Limb (tissue), 2 donors: ENCODE results near the gene ALDH2.
"Not testable (repeated sequence)": the region's sequence is repeated elsewhere in the genome, so short reads cannot be mapped to it uniquely, and the experiment has no call there.

ENCODE experiments used
- DNase-seq, 2 donors: peaks; one replicate each; pipeline ENCODE4 v3.0.0-alpha.2; 2016; ENCODE audit errors: extremely low spot score in 2 of 2

The ALDH2 gene

DNA sequence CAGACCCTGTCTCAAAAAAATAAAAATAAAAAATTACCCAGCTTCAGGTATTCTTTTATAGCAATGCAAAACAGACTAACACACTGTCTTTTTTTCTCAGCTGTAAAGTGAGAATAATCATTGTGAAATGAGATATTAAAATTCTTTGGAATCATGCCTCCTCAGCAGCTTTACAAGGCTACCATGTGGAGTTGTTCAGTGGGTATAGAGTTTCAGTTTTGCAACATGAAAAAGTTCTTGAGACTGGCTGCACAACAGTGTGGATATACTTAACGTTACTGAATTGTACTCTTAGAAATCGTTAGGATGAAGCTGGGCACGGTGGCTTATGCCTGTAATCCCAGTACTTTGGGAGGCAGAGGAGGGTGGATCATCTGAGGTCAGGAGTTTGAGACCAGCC is 59.6 kb downstream of the ALDH2 start:
- DNase-seq = no peak

DNA sequence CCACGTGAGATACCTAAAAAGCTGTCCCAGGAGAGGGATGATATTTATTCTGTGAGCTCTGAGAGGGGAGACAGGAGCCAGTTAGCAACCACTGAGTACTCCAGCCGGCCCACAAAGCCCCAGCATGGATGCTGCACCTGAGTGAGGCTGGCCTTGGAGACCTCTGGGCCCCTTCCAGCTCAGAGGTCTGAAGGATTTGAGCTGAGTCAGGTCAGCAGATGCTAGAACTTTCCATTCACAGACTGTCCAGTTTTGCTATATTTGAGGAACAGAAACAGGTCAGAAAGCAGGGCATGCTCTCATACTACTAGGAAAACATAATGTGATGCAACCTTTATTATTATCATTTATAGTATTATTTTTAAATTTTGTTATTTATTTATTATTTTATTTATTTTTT is 60.3 kb downstream of the ALDH2 start:
- no peak for DNase-seq

DNA sequence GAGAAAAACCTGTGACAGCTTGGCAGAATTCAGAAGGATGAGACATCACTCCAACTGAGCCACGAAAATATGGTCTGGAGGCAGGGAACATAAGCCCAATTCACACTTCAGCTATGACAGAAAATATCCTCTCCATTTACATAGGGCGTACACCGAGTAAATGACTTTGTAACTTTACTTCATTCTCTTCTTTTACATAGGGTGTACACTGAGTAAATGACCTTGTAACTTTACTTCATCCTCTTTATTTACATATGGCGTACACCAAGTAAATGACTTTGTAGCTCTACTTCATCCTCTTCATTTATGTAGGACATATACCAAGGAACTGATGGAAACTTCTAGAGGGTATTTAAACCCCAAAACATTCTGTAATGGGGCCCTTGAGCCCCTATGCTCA is 61.2 kb downstream of the ALDH2 start:
- DNase-seq = no peak

DNA sequence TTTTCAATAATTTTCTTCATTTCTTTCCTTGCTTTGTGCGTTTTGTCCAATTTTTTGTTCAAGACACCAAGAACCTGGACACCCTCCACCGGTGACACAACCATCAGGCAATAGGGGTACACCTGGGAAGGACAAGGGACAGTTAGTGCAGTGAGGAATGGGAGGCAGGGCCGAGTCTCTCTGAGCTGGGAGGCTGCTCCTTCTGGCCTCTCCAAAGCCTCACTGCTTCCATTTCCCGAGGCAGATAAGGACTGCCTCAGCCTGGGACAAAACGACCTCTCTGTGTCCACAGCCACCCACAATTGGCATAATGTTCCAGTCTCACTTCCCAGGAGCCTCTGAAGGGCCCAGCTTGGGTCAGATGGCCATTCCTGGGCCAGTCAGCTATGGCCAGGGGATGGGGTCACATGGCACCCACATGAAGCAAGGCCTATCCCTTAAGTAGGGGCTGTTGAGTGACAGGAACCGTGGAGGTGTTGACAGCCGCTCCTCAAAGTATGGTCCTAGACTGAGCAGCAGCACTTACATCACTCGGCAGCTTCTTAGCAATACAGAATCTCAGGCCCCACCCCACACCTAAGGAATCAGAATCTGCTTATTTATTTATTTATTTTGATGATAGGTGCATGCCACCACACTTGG is 61.7 kb downstream of the ALDH2 start:
- DNase-seq = no peak

DNA sequence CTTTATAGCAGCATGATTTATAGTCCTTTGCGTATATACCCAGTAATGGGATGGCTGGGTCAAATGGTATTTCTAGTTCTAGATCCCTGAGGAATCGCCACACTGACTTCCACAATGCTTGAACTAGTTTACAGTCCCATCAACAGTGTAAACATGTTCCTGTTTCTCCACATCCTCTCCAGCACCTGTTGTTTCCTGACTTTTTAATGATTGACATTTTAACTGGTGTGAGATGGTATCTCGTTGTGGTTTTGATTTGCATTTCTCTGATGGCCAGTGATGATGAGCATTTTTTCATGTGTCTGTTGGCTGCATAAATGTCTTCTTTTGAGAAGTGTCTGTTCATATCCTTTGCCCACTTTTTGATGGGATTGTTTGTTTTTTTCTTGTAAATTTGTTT is 62.9 kb downstream of the ALDH2 start:
- not testable (repeated sequence) for DNase-seq

DNA sequence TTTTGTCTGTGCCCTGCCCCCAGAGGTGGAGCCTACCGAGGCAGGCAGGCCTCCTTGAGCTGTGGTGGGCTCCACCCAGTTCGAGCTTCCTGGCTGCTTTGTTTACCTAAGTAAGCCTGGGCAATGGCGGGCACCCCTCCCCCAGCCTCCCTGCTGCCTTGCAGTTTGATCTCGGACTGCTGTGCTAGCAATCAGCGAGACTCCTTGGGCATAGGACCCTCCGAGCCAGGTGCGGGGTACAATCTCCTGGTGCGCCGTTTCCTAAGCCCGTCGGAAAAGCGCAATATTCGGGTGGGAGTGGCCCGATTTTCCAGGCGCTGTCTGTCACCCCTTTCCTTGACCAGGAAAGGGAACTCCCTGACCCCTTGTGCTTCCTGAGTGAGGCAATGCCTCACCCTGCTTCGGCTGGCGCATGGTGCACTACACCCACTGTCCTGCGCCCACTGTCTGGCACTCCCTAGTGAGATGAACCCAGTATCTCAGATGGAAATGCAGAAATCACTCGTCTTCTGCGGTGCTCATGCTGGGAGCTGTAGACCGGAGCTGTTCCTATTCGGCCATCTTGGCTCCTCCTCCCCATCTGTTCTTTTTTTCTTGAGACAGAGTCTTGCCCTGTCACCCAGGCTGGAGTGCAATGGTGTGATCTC is 68.1 kb downstream of the ALDH2 start:
- not testable (repeated sequence) for DNase-seq

DNA sequence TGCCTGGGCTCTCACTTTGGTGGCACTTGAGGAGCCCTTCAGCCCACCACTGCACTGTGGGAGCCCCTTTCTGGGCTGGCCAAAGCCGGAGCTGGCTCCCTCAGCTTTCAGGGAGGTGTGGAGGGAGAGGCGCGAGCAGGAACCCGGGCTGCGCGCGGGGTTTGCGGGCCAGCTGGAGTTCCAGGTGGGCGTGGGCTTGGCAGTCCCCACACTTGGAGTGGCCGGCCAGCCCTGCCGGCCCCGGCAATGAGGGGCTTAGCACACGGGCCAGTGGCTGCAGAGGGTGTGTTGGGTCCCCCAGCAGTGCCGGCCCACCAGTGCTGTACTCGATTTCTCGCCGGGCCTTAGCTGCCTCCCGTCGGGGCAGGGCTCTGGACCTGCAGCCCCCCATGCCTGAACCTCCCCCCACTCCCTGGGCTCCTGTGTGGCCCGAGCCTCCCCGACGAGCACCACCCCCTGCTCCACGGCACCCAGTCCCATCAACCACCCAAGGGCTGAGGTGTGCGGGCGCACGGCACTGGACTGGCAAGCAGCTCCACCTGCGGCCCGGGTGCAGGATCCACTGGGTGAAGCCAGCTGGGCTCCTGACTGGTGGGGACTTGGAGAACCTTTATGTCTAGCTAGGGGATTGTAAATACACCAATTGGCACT is 68.9 kb downstream of the ALDH2 start:
- not testable (repeated sequence) for DNase-seq

DNA sequence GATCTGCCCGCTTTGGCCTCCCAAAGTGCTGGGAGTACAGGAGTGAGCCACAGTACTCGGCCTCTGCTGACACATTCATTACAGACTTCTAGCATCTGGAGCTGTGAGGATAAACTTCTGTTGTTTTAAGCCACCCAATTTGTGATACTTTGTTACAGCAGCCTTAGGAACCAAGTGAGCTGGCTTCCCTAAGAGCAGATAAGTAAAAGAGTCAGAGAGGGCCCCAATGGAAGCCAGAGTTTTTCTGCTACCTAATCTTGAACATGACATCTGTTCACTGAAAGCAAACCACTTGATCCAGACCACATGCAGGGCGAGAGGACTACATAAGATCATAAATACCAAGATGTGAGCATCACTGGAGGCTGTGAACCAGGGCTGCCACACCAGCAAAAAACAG is 71.6 kb downstream of the ALDH2 start:
- no peak for DNase-seq

DNA sequence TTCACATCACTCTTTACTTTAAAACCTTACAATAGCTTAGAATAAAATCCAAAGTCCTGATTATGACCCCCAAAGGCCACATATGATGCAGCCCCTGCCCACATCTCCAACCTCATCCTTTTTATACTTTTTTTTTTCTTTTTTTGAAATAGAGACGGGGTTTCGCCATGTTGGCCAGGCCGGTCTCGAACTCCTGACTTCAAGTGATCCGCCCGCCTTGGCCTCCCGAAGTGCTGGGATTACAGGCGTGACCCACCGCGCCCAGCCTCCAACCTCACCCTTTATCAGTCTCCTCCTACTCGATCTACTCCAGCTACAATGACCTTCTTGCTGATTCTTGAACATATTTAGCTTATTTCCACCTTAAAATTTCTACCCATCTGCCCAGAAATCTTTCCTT is 74.1 kb downstream of the ALDH2 start:
- DNase-seq = no peak

DNA sequence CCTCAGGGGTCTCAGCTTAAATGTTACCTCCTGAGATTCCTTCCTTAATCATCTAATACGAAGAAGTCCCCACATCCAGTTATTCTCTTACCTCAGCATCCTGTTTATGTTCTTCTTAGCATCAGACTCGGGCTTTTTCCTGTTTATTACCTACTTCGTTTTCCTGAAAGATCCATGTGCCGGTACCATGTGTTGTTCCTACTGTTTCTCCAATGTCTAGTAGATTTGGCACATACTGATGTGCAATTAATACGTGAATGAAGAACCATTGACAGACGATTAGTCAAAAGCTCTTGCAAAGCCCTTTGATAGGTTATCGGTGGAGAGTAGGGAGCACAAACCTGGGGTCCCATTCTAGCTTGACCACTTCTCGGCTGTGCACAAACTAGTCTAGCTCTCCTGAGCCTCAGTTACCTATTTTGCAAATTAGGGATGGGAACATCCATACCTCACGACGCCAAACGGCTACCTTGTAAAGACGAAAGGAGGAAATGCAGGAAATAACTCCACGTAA is 74.6 kb downstream of the ALDH2 start:
- DNase-seq = no peak

DNA sequence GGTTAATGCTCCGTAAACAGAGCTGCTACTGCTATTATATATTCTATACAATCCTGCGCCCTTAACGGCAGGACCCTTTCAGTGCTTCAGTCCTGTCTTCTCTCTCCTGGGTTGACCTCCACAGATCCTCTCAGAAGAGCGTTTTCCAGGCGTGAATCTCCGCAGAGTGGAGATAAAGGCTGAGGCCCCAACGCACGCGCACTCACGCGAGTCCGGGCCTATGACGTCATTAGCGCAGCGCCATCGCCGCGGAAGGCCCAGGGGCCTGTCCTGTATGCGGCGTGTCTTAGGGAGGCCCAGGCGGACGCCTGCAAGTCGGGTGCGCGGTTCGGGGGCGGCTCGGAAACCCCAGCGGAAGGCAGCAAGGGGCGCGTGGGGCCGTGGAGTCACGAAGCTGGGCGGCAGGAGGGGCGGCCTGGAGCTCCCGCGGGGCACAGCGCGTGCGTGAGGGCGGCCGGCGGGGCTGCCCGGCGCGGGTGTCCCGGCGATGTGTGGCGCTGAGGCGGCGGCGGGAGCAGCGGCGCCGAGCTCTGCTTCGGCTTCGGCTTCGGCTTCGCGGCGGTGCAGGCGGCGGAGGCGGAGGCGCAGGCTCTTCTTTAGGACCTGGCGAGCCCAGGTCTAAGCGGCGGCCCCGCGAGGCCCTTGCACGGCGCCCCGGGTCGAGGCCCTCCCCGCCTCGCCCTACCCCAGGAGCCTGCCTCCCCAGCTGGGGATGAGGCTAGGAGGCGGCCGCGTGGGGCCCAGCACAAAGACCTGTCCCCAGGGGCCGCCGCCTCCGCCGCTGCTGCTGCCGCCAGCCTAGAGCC is 75.2 kb downstream of the ALDH2 start, which contains the start of gene MAPKAPK5:
TSS of gene MAPKAPK5 (plus strand) at position 479 of the 806 bp plus-strand sequence. CDS start 506 bp downstream, outside the sequence.
- DNase-seq = peak; percentile 94 to 98

DNA sequence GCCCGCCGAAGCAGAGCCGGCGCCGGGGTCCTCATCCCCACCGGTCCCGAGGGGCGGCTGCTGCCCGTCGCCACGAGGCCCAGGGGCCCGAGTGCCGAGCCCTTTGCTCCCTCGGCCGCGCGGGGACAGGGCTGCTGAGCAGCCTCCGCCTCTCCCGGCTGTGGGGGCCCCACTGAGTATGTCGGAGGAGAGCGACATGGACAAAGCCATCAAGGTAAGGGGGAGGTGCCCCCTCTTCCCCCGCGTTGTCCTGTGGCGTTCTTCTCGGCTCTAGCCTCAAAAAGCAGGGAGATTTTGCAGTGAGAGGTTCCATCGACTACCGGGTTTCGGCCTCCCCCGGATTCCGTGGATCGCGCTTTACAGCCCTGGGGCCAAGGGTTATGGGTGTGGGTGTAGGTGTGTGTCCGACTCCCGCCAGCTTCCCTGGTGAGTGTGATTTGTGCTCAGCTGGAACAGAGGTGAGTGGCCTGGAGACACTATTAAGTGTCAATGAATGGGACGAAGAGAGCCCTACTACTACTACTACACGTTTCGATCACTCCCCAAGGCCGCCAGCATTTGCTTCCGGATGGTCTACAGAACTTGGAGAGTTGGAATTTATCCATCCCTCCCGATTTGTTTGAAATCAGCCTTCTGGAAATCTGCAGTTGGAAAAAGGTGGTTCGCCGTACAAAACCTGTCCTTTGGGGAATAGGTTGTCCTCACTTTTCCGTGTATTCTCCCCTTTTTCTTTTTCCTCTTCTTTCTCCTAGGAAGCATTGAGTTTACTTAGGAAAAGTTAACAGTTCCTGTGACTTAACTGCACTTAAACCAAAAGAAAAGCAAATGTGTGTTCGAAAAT is 76.0 kb downstream of the ALDH2 start:
- DNase-seq = no peak

DNA sequence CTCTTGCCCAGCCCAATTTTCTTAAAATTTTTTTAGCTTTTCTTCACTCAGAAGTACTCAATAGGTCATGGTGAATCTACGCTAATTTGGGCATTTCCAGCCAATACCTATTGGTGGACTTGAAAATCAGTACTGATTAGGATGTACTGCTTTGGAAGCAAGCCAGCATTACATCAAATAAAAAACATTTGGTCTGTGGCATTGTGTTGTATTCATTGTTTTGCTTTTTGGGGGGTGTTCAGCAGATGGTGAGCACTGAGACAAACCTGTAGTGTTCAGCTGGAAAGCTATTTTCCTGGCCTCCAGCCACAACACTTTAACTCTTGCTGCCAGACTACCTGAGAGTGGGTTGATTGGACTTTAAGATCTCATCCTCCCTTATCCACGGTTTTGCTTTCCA is 79.3 kb downstream of the ALDH2 start:
- DNase-seq = no peak

DNA sequence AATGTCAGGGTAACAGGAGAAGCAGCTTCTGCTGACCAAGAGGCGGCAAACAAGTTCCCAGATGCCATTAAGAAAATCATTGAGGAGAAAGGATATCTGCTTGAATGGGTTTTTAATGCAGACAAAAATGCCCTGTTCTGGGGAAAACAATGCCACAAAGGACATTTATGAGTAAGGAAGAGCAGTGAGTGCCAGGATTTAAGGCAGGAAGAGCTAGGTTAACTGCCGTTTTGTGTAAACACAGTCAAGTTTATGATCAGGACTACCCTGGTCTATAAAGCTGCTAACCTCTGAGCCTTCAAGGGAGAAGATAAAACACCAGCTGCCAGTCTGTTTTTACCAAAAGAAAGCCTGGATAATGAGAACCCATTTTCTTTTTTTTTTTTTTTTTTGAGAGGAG is 83.8 kb downstream of the ALDH2 start:
- no peak for DNase-seq

DNA sequence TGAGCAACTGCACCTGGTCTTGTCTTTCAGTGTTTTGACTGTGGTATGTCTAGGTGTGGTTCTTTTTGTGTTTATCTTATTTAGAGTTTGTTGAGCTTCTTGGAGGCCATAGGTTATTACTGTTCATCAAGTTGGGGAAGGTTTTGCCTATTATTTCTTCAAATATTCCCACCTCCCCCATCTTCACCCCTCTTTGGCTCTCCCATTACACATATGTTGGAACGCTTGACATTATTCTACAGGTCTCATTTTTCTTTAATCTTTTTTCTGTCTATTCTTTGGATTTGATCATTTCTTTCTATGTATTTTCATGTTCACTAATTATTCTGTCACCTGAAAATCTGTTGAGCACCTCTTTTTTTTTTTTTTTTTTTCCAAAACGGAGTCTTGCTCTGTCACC is 91.5 kb downstream of the ALDH2 start:
- no peak for DNase-seq

DNA sequence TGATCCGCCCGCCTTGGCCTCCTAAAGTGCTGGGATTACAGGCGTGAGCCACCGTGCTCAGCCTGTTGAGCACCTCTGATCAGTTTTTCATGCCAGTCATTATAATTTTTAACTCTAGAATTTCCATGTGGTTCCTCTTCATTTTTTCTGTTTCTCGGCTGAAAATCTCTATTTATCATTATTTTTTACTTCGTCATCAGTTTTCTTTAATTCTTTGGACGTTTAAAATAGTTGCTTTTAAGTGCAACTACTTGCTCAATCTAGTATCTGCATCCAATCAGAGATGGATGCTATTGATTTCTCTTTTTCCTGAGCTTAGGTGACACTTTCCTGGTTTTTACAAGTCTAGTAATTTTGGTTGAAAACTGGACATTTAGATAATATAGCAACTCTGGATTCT is 92.0 kb downstream of the ALDH2 start:
- no peak for DNase-seq

DNA sequence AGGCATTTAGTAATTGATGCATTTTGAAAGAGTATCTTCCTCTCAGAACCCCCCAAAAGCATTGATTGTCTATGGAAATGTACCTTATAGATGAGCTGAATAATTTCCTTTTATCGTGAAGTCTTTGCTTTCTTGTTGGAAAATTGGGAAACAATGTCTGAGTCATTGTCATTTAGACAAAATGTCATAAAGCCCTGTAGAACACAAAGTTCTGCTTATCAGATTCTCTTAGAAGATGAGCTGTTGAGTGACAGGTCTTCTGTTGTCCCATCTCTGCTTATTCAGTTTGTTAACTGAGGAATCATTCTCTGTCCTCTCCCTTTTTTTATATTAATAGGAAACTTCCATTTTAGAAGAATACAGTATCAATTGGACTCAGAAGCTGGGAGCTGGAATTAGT is 98.2 kb downstream of the ALDH2 start:
- no peak for DNase-seq
